Natural killer cell treated with Interleukin-12 subunit alpha and Interleukin-12 subunit beta and Interleukin-15 and Interleukin-18, amount 100 ng/mL, for 72 hours (primary cell): ENCODE data around the gene MYLK. TPM values are rescaled to one million over a fixed set of nuclear protein-coding genes. Genes with fewer than 3 reads are reported as not detected.

Experiments
- ATAC-seq, 2 donors: fragments of 150-1000 bp; cut with Tn5 transposase in 1 of 2; sonication (Bioruptor Pico), chemical (Tn5 transposase) in 1 of 2; 2 replicates each; pipeline ENCODE4 v1.10.0; 2021
- DNase-seq: peaks from one replicate; pipeline ENCODE4 v3.0.0; 2022; ENCODE audit warnings: low spot score
- H3K27ac Mint-ChIP-seq, 2 donors: 1 replicate in 1 of 2; 2 replicates in 1 of 2; pipeline ENCODE4 v1.8.0; 2022; ENCODE audit warnings: mixed read lengths in 2 of 2, mild to moderate bottlenecking in 1 of 2, moderate library complexity in 1 of 2
- H3K27me3 Mint-ChIP-seq, 2 donors: 1 replicate in 1 of 2; 2 replicates in 1 of 2; pipeline ENCODE4 v1.8.0; 2022; ENCODE audit warnings: mixed read lengths in 2 of 2
- H3K36me3 Mint-ChIP-seq: one replicate; pipeline ENCODE4 v1.8.0; 2022; ENCODE audit warnings: mixed read lengths
- H3K4me1 Mint-ChIP-seq, 2 donors: 1 replicate in 1 of 2; 2 replicates in 1 of 2; pipeline ENCODE4 v1.8.0; 2022; ENCODE audit warnings: low read depth in 2 of 2, mixed read lengths in 2 of 2, mild to moderate bottlenecking in 1 of 2
- H3K4me3 Mint-ChIP-seq: one replicate; pipeline ENCODE4 v1.8.0; 2022; ENCODE audit warnings: mixed read lengths
- H3K9me3 Mint-ChIP-seq: 2 replicates; pipeline ENCODE4 v1.8.0; 2022; ENCODE audit warnings: mixed read lengths
- total RNA-seq, 2 donors: library from RNA; stranded (reverse); gene quantifications; one replicate each; pipeline ENCODE4 v1.2.3, GENCODE V29; 2022

Gene MYLK
- total RNA-seq, 2 donors from 2014 or later = 0.12 to 0.14 TPM

DNA sequence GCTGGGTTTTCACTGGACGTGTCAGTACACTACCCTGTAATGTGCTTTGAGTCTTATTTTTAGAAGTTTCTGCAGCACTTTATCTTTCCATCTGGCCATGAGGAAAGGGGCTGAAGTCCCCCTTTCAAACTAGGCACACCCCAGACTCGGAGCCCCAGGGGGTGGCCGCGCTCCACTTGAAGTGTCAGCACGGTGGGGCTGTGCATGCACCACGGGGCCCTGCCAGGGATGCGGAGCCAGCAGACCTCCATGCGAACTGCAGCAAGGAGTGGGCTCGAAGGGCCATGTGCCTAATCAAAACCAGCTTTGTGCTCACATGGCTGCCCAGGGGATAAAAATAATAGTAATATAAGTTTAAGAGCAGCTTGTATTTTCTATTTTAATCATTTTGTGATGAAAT, 198.4 kb downstream of the MYLK start:
- Mint-ChIP-seq H3K4me1 (peaks cover 0 to 5% of the 10 kb centered on the region in 2 donors), H3K36me3 (no peaks in the 10 kb centered on the region), H3K27me3 (peaks cover 6 to 20% of the 10 kb centered on the region in 2 donors), H3K4me3 (no peak overlapping the region), H3K9me3 (no peaks in the 10 kb centered on the region), H3K27ac (no peak overlapping the region)
- ATAC-seq = no peak
- DNase-seq = no peak

DNA sequence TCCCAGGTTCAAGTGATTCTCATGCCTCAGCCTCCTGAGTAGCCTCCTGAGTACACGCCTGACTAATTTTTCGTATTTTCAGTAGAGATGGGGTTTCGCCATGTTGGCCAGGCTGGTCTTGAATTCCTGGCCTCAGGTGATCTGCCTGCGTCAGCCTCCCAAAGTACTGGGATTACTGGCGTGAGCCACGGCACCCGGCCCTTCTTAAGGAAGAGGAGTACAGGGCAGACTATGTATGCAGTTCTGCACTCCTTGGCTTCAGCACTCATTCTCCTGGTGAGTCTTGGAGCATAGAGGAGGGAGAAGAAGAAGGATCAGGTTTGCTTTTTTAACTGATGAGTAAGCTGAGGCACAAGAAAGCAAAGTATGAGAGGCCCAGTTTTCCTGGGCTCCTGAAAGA, 199.5 kb downstream of the MYLK start:
- Mint-ChIP-seq H3K27ac (no peak overlapping the region), H3K4me3 (no peak overlapping the region), H3K36me3 (no peaks in the 10 kb centered on the region), H3K27me3 (peaks cover 6 to 20% of the 10 kb centered on the region in 2 donors), H3K4me1 (peaks cover 0 to 5% of the 10 kb centered on the region in 2 donors), H3K9me3 (no peaks in the 10 kb centered on the region)
- DNase-seq = no peak
- no peak for ATAC-seq

DNA sequence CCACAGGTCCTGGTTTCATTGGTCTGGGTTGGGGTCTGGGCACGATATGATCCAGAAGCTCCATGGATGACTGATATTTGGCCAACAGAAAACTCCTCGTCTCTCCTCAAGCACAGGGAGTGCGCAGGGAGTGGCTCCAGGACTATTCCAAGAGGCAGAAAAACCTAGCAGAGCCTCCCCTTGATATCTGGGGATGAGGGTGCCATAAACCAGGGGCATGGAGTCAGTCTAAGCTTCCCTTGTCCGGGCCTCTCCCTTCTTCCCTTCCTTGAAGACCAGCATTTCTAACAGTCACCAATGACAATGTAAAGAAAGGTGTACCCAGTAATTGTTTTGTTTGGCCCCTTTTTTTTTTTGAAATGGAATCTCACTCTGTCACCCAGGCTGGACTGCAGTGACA, 199.9 kb downstream of the MYLK start:
- DNase-seq (no peak), ATAC-seq (no peak)
- Mint-ChIP-seq H3K27me3 (peaks cover 6 to 20% of the 10 kb centered on the region in 2 donors), H3K36me3 (no peaks in the 10 kb centered on the region), H3K27ac (no peak overlapping the region), H3K9me3 (no peaks in the 10 kb centered on the region), H3K4me1 (peaks cover 0 to 5% of the 10 kb centered on the region in 2 donors), H3K4me3 (no peak overlapping the region)

DNA sequence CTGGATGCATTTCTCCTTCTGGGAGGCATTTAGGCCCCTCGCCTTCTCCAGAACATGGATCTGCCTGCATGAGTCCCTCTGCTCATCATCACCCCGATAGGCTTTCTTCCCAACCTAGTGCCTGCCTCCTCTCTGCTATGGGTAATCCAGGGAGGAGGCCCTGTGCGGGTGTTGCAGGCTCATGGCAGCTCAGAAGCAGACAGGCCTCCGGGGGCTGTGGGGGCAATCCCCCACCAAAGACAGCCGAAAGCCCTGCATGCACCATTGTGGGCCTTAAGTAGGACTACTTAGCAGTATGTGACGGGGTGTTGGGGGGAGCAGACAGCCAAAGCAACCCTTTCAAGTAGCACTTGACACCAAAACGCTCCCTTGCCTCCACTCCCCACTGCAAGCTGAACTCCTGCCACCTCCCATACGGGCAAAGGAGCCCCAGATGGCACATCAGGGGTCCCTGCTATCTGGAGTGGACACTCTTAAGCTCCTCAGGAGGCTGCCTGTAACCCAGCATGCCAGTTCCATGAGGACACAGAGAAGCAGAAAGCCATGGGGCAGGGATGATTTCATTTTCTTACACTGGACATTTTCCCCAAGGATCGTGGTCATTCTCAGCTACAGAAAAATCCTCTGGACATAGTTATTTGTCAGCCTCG, 200.5 kb downstream of the MYLK start:
- H3K4me3 Mint-ChIP-seq = no peak overlapping the region
- ATAC-seq = peak in 1 of 2 donors; percentile 22
- H3K36me3 Mint-ChIP-seq = no peaks in the 10 kb centered on the region
- H3K4me1 Mint-ChIP-seq = peaks cover 0 to 5% of the 10 kb centered on the region in 2 donors
- H3K27ac Mint-ChIP-seq = no peak overlapping the region
- H3K9me3 Mint-ChIP-seq = no peaks in the 10 kb centered on the region
- no peak for DNase-seq
- peaks cover 4 to 16% of the 10 kb centered on the region in 2 donors for H3K27me3 Mint-ChIP-seq

DNA sequence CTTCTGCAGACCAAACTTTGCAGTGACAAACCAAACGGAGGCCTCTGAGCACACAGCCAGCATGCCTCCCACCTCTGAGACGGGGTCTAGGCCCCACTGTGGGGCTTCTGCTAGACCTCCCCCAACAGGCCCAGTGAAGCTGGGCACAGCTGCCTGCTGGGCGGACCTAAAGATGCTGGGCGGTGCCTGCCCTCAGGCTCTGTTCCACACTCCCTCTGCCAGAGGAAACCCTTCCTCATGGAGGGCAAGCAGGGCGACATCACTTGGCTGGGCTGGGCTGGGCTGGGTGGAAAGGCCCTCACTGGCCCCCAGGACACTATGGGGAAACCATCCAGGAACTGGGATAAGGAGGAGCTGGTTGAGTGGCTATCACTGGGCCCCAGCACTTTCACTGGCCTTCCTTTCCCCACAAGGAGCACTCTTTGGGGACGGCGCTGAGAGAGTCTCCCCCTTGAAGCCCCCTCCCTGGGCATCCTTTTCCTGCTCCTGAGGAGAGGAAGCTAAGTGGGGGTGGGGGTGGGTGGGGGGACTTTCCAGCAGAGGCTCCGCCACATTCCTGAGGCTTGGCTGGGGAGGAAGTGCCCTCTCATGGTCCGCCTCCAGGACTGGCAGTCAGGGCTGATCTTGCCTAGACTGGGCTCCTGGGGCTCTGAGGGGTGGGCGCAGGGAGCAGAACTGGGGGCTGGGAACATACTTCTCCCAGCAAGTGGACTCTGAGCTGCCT, 201.2 kb downstream of the MYLK start:
- H3K27ac Mint-ChIP-seq = no peak overlapping the region

DNA sequence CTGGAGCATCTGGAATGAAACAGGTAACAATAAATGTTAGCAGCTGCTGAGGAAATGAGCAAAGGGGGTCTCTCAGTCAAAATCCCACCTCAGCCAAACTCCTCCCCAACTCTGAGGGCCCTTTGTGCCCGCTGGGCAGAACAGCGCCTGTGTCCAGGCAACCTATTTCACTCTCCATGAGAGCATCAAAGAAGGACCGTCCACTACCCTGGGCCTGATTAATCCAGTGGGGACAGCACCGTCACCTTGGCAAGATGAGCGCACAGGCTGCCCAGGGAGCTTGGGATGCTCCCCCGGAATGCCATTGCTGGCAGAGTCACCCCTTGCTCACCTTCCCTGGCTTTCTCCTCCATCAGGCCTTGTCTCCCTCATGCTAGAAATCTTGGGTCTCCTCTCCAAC, 201.8 kb downstream of the MYLK start:
- H3K36me3 Mint-ChIP-seq = no peaks in the 10 kb centered on the region
- no peak overlapping the region for H3K4me3 Mint-ChIP-seq
- no peaks in the 10 kb centered on the region for H3K9me3 Mint-ChIP-seq
- no peak for DNase-seq
- no peak for ATAC-seq
- H3K27ac Mint-ChIP-seq = no peak overlapping the region
- H3K27me3 Mint-ChIP-seq = peaks cover 4 to 14% of the 10 kb centered on the region in 2 donors
- H3K4me1 Mint-ChIP-seq = no peaks in the 10 kb centered on the region

More for the DNA sequence above, 201.2 kb downstream of the MYLK start:
- Mint-ChIP-seq H3K9me3 (no peaks in the 10 kb centered on the region), H3K4me3 (no peak overlapping the region), H3K4me1 (peaks cover 0 to under 1% of the 10 kb centered on the region in 2 donors), H3K36me3 (no peaks in the 10 kb centered on the region), H3K27me3 (peaks cover 5 to 15% of the 10 kb centered on the region in 2 donors)
- ATAC-seq (no peak), DNase-seq (no peak)

DNA sequence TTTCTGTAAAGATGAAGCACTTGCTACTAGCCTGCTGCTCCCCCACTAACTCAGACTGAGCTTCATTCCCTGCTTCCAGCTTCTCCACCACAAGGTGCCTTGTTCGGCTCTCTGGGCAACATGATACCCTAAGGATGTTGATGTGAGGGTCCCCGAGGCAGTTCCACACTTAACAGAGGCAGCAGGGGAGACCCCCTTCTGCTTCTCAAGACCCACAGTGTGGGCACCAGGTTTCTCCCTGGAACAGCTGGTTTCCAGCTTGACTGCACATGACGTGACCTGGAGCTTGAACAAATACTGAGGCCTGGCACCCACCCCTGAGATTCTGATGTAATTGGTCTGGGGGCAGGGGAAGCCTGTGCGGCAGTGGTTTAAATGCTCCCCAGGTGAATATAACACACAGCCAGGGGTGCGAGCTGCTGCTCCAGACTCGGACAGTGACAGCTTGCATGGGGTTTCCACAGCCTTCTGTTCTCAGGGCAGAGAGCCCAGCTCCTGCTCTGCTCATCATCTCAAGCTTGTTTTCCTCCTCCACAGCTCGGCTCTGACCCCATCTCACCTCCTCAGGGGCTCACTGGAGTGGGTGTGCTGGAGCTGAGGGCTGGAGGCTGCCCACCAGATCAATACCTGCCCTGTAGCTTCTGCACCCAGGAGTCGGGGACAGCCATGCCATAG, 204.3 kb downstream of the MYLK start:
- no peak for ATAC-seq
- H3K27me3 Mint-ChIP-seq = peaks cover 4 to 14% of the 10 kb centered on the region in 2 donors
- H3K27ac Mint-ChIP-seq = no peak overlapping the region
- H3K9me3 Mint-ChIP-seq = no peaks in the 10 kb centered on the region
- no peaks in the 10 kb centered on the region for H3K4me1 Mint-ChIP-seq
- no peak overlapping the region for H3K4me3 Mint-ChIP-seq
- DNase-seq = no peak
- H3K36me3 Mint-ChIP-seq = no peaks in the 10 kb centered on the region

DNA sequence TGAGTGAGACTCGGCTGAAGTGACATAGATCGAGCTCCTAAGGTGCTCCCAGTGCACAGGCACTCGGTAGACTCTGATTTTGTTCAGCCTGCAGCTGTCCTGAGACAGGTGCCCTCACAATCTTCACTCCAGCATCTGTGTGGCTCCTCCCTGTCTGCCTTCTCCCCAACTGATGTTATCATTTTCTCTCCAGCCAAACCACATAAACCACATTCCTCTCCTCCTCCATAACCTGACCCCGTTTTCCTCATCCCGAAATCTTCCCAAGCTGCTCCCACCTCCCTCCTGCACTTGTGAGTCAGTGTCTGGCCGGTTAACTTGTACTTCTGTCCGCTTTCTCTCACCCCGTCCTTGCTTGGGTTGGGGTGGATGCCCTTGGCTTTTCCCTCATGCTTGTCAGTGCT, 206.0 kb downstream of the MYLK start:
- ATAC-seq = no peak
- no peak for DNase-seq
- H3K9me3 Mint-ChIP-seq = no peaks in the 10 kb centered on the region
- no peak overlapping the region for H3K27ac Mint-ChIP-seq
- H3K4me1 Mint-ChIP-seq = no peaks in the 10 kb centered on the region
- H3K4me3 Mint-ChIP-seq = no peak overlapping the region
- H3K27me3 Mint-ChIP-seq = peaks cover 12 to 26% of the 10 kb centered on the region in 2 donors
- H3K36me3 Mint-ChIP-seq = no peaks in the 10 kb centered on the region

DNA sequence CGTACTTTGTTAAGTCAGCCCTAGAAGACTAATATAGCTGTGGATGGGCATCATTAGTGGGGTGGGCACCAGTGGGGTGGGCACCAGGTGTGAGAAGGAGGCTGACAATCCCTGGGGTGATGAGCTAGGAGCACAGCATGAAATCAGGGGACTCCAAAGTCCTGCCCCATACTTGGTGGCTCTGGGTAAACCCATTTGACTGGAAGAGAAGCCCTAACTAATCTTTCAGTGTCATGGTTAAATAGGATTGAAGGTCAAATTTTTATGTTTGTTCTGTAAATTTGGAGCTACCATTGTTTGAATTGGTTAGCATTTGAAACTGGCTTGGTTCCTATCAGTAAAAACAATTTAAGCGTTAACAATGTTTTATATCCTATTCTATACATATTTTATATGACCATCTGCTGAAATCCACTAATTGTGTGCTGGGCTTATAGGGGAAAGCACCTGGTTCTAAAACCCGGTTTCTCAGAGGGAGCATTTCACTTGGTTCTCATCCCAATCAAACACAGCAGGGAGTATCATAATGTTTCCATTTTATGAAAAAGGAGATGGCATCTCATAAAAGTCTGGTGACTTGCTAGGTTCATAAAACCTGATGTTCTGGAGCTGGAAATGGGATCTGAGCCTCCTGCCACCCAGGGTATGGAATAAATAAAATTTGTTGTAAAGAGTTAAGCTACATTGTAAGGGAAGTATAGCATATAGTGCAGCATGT, 211.5 kb downstream of the MYLK start:
- DNase-seq (no peak), ATAC-seq (no peak)
- Mint-ChIP-seq H3K36me3 (no peaks in the 10 kb centered on the region), H3K27me3 (peaks cover 17 to 45% of the 10 kb centered on the region in 2 donors), H3K9me3 (no peaks in the 10 kb centered on the region), H3K4me1 (peaks cover 0 to 4% of the 10 kb centered on the region in 2 donors), H3K4me3 (no peak overlapping the region), H3K27ac (no peak overlapping the region)

DNA sequence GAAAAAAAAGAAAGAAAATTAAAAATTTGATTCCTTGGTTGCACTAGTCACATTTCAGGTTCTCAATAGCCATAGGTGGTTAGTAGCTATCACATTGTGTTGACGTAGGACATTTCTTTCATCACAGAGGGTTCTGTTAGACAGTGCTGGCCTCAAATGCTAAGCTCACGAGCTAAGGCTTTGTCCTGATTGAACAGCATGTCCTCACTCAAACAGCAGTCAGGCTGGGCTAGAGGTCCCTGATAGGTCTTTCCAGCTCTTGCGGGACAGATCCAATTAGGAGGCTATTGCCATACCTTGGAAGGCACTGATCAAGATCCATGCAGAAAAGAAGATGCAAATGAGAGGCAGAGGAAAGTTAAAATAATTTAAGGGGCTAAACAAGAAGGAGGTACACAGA, 213.4 kb downstream of the MYLK start:
- ATAC-seq (no peak), DNase-seq (no peak)
- Mint-ChIP-seq H3K27ac (no peak overlapping the region), H3K4me3 (no peak overlapping the region), H3K36me3 (no peaks in the 10 kb centered on the region), H3K4me1 (peaks cover 0 to 8% of the 10 kb centered on the region in 2 donors), H3K27me3 (peaks cover 21 to 52% of the 10 kb centered on the region in 2 donors), H3K9me3 (no peaks in the 10 kb centered on the region)

DNA sequence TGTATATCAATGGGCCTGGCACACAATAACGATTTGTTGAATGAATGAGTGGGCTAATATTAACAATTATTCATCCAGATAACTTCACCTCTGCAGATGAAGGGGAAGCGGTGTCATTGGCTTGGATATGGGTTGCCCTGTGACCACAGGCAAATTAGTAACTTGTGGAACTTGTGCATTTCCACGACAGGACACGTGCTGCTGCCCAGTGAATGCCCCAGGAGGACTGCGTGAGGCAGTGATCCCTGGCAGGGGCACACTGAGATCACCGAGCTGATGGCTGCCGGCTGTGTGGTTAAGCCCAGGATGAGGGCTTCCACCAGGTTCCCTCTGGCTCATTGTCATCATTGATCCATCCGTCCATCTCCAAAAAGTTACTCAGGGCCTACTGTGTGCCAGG, 215.2 kb downstream of the MYLK start:
- no peak for ATAC-seq
- H3K36me3 Mint-ChIP-seq = no peaks in the 10 kb centered on the region
- DNase-seq = no peak
- H3K4me3 Mint-ChIP-seq = no peak overlapping the region
- H3K9me3 Mint-ChIP-seq = no peaks in the 10 kb centered on the region
- peaks cover 16 to 44% of the 10 kb centered on the region in 2 donors for H3K27me3 Mint-ChIP-seq
- H3K4me1 Mint-ChIP-seq = peaks cover 0 to 8% of the 10 kb centered on the region in 2 donors
- no peak overlapping the region for H3K27ac Mint-ChIP-seq

DNA sequence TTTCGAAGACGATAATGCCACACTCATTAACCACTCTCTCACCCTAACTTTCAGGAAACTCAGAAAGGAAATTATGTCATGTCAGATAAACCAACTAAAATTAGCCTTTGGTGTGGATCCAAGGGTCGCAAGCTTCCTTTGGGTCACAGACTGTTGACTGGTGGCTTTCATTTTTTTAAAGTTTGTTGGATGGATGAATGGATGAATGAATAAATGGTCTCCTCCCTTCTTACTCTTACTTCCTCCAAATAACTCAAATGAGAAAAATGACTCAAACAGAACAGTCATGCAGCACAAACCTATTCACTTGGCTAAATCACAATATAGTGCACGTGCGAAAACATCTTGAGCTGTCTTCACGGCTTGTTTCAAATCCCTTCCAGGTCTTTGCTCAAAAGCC, 216.3 kb downstream of the MYLK start:
- Mint-ChIP-seq H3K27me3 (peaks cover 19 to 46% of the 10 kb centered on the region in 2 donors), H3K9me3 (no peaks in the 10 kb centered on the region), H3K4me3 (no peak overlapping the region), H3K36me3 (no peaks in the 10 kb centered on the region), H3K27ac (no peak overlapping the region), H3K4me1 (peaks cover 0 to 8% of the 10 kb centered on the region in 2 donors)
- ATAC-seq (no peak), DNase-seq (no peak)

DNA sequence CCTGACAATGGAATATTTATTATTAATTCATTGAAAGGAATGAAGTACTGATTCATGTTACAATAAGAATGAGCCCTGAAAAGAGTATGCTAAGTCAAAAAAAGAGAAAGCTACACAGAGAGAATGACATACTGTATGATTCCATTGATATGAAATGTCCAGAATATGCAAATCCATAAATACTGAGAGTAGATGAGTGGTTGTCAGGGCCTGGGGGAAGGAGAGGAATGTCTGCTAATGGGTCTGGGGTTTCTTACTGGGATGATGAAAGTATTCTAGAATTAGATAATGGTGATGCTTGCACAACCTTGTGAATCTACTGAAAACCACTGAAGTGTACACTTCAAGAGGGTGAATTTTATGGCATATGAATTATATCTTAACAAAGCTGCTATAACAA, 219.4 kb downstream of the MYLK start:
- H3K4me3 Mint-ChIP-seq = no peak overlapping the region
- no peak for ATAC-seq
- DNase-seq = no peak
- H3K27ac Mint-ChIP-seq = no peak overlapping the region
- H3K4me1 Mint-ChIP-seq = peaks cover 0 to 8% of the 10 kb centered on the region in 2 donors
- H3K36me3 Mint-ChIP-seq = no peaks in the 10 kb centered on the region
- H3K27me3 Mint-ChIP-seq = peaks cover 14 to 26% of the 10 kb centered on the region in 2 donors
- H3K9me3 Mint-ChIP-seq = no peaks in the 10 kb centered on the region
